HG03354 (cell line): ENCODE measurements around the gene KLHL24.
"Not testable (repeated sequence)": the region's sequence is repeated elsewhere in the genome, so short reads cannot be mapped to it uniquely, and the experiment has no call there.

ENCODE experiments used
- ATAC-seq: cut with Tn5 transposase; IDR thresholded peaks from one replicate; pipeline ENCODE4 v1.9.1; 2021; ENCODE audit warnings: mild to moderate bottlenecking; ENCODE audit not compliant: unreplicated experiment, poor library complexity, severe bottlenecking

The KLHL24 gene, protein sequence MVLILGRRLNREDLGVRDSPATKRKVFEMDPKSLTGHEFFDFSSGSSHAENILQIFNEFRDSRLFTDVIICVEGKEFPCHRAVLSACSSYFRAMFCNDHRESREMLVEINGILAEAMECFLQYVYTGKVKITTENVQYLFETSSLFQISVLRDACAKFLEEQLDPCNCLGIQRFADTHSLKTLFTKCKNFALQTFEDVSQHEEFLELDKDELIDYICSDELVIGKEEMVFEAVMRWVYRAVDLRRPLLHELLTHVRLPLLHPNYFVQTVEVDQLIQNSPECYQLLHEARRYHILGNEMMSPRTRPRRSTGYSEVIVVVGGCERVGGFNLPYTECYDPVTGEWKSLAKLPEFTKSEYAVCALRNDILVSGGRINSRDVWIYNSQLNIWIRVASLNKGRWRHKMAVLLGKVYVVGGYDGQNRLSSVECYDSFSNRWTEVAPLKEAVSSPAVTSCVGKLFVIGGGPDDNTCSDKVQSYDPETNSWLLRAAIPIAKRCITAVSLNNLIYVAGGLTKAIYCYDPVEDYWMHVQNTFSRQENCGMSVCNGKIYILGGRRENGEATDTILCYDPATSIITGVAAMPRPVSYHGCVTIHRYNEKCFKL

DNA sequence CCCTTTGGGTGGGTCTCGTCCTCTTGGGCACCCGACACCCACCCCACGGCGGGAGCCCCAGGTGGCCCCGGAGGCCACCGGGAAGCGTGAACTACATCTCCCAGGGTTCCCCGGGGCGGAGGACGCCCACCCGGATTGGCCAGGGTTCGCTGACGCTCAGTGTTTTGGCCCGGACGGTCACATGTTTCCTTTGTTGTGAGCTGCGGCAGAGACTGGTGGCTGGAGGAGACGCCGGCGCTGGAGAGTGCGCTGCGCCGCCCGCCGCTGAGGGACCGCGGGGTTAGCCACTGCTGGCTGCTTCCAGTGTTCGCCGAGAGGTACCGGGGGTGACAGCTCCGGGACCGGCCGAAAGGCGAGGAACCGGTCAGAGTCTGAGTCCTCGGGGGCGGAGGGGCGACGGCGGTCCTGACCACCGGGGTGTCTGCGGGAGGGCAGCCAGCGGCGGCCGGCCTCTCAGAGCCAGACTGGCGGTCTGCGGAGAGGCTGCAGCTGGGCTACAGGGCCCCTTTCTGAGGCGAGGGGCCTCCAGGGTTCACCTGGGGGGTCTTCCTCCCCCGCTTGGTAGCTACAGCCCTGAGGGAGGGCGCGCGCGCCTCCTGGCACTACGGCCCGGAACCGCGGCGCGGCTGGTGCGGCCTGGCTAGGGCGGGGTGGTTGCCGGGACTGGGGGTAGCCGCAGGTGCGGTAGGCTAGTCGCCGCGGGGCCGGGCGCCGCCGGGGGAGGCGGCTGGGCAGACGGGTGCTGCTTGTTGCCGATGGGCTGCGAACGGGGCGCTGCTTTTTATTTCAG, at the start of gene KLHL24:
KLHL24 (plus strand) TSS at position 193 of the 790 bp plus-strand sequence. CDS start 14,734 bp downstream, outside the sequence.
- ATAC-seq: peak; percentile 91

- no peak for ATAC-seq
Measured at GRCh38 chr3:183586477-183586876, 48.9 kb upstream of the KLHL24 start.

- ATAC-seq: no peak
Measured at GRCh38 chr3:183587336-183587735, 48.1 kb upstream of the KLHL24 start.

DNA sequence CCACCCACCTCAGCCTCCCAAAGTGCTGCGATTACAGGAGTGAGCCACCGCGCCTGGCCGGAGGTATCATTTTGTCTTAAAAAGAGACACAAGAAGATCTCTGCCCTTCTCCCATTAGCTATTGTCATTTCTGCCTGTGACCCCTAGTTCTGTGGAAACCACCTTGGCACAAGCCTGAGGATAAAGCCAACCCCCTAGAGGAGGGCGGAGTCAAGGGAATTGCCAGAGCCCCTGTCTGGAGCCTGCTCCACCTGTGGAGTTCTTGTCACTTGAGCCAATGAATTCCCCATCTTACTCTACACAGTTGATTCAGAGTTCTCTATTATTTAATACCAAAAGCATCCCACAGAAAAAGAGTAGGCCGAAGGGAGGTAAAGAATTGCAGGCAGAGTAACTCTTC, 45.0 kb upstream of the KLHL24 start:
- ATAC-seq: no peak

GRCh38 chr3:183591881-183592521, 43.4 kb upstream of the KLHL24 start:
- peak; percentile 96 for ATAC-seq

GRCh38 chr3:183592821-183593220, 42.6 kb upstream of the KLHL24 start:
- ATAC-seq: no peak

DNA sequence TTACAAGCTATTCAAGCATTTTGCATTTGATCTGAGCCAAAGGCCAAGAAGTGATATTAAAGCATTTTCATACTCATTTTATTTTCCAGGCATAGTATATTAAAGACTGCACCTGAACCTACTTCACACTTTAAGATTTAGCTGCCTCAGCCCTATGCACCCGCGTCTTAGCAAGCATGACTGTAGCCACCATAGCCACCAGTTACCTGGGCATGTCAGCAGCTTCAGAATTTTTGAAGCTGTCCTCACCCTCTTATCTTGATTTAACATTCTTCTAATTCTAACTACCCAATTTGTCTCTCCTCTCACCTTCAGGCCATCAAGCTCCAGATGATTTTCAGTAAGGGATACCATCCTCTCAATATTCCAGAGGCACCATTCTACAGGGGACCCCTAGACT, 40.8 kb upstream of the KLHL24 start:
- ATAC-seq: no peak

DNA sequence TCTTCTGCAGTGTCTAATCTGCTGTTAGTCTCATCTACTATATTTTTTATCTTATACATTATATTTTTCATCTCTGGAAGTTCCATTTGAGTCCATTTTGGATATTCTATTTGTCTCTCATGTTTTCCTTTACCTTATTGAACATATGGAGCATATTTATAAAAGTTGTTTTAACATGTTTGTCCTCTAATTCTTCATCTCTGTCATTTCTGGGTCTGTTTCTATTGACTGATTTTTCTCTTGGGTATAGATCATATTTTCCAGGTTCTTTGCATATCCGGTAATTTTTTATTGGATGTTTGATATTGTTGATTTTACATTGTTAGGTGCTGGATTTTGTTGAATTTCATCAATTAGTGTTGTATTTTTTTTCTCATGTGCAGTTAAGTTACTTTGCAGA, 37.5 kb upstream of the KLHL24 start:
- ATAC-seq: no peak

- not testable (repeated sequence) for ATAC-seq
Measured at GRCh38 chr3:183611326-183611725, 24.1 kb upstream of the KLHL24 start.

- no peak for ATAC-seq
Measured at GRCh38 chr3:183613366-183614285, 21.8 kb upstream of the KLHL24 start.

DNA sequence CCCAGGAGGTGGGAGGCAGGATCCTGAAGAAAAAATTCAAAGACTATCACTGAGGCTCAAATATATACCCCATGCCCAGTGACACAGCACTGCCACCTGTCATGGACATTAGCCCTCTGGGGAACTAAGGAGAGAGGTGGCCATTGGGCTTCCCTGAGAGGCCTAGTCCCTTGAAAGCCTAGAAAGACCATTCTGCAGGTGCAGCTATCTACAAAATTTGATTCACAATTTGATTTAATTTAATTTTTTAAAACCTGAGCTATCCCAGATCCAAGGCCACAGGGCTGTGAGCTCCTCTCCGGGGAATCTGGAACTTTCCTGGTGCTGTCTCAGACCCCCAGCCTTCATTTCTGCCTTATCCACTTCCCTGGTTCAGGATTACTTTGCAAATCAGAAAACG, 16.9 kb upstream of the KLHL24 start:
- no peak for ATAC-seq

- ATAC-seq: no peak
Measured at GRCh38 chr3:183619010-183619409, 16.4 kb upstream of the KLHL24 start.

- no peak for ATAC-seq
Measured at GRCh38 chr3:183619624-183620251, 15.7 kb upstream of the KLHL24 start.

DNA sequence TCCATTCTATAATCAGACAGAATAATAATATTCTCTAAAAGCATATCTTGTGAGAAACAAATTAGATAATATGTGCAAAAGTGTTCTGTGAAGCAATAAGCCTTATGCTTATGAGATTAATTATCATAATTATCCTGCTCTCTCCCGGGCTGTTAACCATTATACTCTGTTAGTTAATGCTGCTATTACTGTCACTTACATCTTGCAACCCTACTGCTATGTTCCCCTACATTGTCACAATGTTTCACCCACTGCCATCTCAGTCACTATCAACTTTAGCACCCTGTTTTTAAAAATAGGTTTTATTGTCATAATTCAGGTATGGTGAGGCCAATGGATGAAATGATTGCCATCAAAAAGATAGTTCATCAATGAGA, 15.2 kb upstream of the KLHL24 start:
- no peak for ATAC-seq

- not testable (repeated sequence) for ATAC-seq
Measured at GRCh38 chr3:183622473-183622872, 12.9 kb upstream of the KLHL24 start.

GRCh38 chr3:183626877-183627594, 8.4 kb upstream of the KLHL24 start:
- ATAC-seq: no peak

DNA sequence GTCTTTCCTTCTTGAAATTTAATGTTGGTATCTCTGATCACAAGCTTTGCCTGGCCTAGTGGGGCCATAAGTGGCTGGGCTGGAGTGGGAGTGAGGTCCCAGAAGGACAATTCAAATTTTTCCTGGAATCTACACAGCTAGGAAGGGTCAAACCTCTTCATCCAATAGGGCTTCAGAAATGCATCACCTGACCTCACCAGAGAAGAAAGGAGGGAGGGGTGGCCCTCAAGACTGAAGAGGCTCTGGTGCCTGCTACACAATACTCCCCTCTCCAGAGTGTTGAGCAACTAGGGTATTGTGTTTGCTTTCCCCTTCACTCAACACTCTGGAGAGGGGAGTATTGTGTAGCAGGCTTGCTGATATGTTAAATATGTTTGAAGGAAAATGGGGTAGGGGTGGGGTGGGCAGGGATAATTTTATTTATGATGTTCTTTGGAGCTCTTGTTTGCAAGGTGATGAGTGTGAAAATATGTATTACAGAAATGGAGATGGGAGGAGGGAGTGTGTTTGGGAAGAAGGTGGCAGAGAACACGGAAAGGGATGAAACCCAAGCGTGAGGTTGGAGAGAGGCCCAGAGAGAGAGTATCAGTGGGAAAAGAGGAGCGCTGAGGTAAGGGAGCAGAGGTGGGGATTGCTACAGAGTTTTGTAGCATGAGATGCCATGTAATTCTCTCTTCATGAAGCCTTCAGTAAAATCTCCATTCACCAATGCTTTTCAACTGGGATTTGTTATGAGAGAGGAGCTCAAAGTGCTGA, 5.7 kb upstream of the KLHL24 start:
- ATAC-seq: no peak
